ENCODE results near the gene C12orf75.
"Not testable (repeated sequence)": the region's sequence is repeated elsewhere in the genome, so short reads cannot be mapped to it uniquely, and the experiment has no call there.

GRCh38 chr12:105310476-105311085 is 19.9 kb upstream of the C12orf75 start:
- not testable (repeated sequence) for TF ChIP-seq CTCF (conservative IDR thresholded peaks at IDR 0.05); ZFX (IDR thresholded peaks at IDR 0.05)
